ENCODE data around the gene PLXNB1. TPM values are rescaled to one million over a fixed set of nuclear protein-coding genes. Genes with fewer than 3 reads are reported as not detected.

The PLXNB1 gene
- total and polyA plus RNA-seq, 7 donors, result 2.3 to 6.1 (median 2.5) TPM

- intact Hi-C loops (cut with DNase I), result no loop called here
- ATAC-seq (no peak), DNase-seq (no peak)
- WGBS, 3 donors, result 89 to 91% (median 89%) methylated on average over 9 to 11 of the region's 11 CpGs
- no peaks in the 10 kb centered on the region for H3K9me3 ChIP-seq
- H3K27ac ChIP-seq, result no peak overlapping the region
- H3K36me3 ChIP-seq (ENCODE audit: insufficient read depth in 1 of 2, low read depth in 1 of 2), result peaks cover 0 to 3% of the 10 kb centered on the region in 2 donors
- H3K27me3 ChIP-seq (ENCODE audit: insufficient read depth in 3 of 3, low read length in 2 of 3), result peaks cover 0 to 2% (median 0%) of the 10 kb centered on the region in 3 donors
- H3K4me3 ChIP-seq, result no peak overlapping the region
- H3K4me1 ChIP-seq, result no peaks in the 10 kb centered on the region
- no peak for TF ChIP-seq CTCF (IDR thresholded peaks at IDR 0.05)
Observed at GRCh38 chr3:48411606-48412374, 18.1 kb downstream of the PLXNB1 start.

GRCh38 chr3:48411041-48411588 lies 18.8 kb downstream of the PLXNB1 start:
- ATAC-seq (no peak), DNase-seq (no peak)
- H3K27ac ChIP-seq, result no peak overlapping the region
- WGBS, 3 donors, result 92 to 95% (median 94%) methylated on average over 9 of the region's 9 CpGs
- no peaks in the 10 kb centered on the region for H3K9me3 ChIP-seq
- no peak for TF ChIP-seq CTCF (IDR thresholded peaks at IDR 0.05)
- intact Hi-C loops (cut with DNase I), result no loop called here
- peaks cover 0 to 3% of the 10 kb centered on the region in 2 donors for H3K36me3 ChIP-seq (ENCODE audit: insufficient read depth in 1 of 2, low read depth in 1 of 2)
- H3K27me3 ChIP-seq (ENCODE audit: insufficient read depth in 3 of 3, low read length in 2 of 3), result peaks cover 0 to 2% (median 0%) of the 10 kb centered on the region in 3 donors
- no peaks in the 10 kb centered on the region for H3K4me1 ChIP-seq
- H3K4me3 ChIP-seq, result no peak overlapping the region

- H3K9me3 ChIP-seq, result no peaks in the 10 kb centered on the region
- WGBS, 3 donors, result 91 to 94% (median 92%) methylated on average over 16 of the region's 16 CpGs
- intact Hi-C loops (cut with DNase I), result no loop called here
- H3K4me3 ChIP-seq, result no peak overlapping the region
- ATAC-seq, result no peak
- H3K36me3 ChIP-seq (ENCODE audit: insufficient read depth in 1 of 2, low read depth in 1 of 2), result peaks cover 0 to 3% of the 10 kb centered on the region in 2 donors
- peak; percentile 12 to 37 for DNase-seq
- H3K27me3 ChIP-seq (ENCODE audit: insufficient read depth in 3 of 3, low read length in 2 of 3), result peaks cover 0 to 2% (median 0%) of the 10 kb centered on the region in 3 donors
- H3K4me1 ChIP-seq, result no peaks in the 10 kb centered on the region
- no peak overlapping the region for H3K27ac ChIP-seq
- TF ChIP-seq CTCF (IDR thresholded peaks at IDR 0.05), result no peak
Observed at GRCh38 chr3:48410205-48411040, 19.5 kb downstream of the PLXNB1 start.

GRCh38 chr3:48409291-48410201 lies 20.3 kb downstream of the PLXNB1 start:
- H3K4me1 ChIP-seq, result no peaks in the 10 kb centered on the region
- peaks cover 0 to 2% (median 0%) of the 10 kb centered on the region in 3 donors for H3K27me3 ChIP-seq (ENCODE audit: insufficient read depth in 3 of 3, low read length in 2 of 3)
- no peak overlapping the region for H3K27ac ChIP-seq
- H3K9me3 ChIP-seq, result no peaks in the 10 kb centered on the region
- peaks cover 0 to 3% of the 10 kb centered on the region in 2 donors for H3K36me3 ChIP-seq (ENCODE audit: insufficient read depth in 1 of 2, low read depth in 1 of 2)
- intact Hi-C loops (cut with DNase I), result no loop called here
- no peak for ATAC-seq
- WGBS, 3 donors, result 90 to 91% (median 91%) methylated on average over 30 to 31 of the region's 31 CpGs
- no peak overlapping the region for H3K4me3 ChIP-seq
- no peak for TF ChIP-seq CTCF (IDR thresholded peaks at IDR 0.05)
- peak; percentile 9 to 36 for DNase-seq

Measured in psoas muscle (tissue), 8 donors.